Amygdala (tissue), 56 donors: ENCODE results near the gene RASSF7.
A peak's percentile ranks its signal among the peaks of the same experiment; 100 is the strongest.

ENCODE experiments used
- DNase-seq, 56 donors: peaks; one replicate each; lab custom pipeline; 2025; lab: John Stamatoyannopoulos, UW

RASSF7 gene

GRCh38 chr11:550021-550745 is 10.6 kb upstream of the RASSF7 start:
- no peak for DNase-seq

- DNase-seq = no peak
Measured at GRCh38 chr11:550746-551085, 10.1 kb upstream of the RASSF7 start.

GRCh38 chr11:551131-551530 is 9.6 kb upstream of the RASSF7 start:
- DNase-seq = no peak

GRCh38 chr11:551596-551995 is 9.2 kb upstream of the RASSF7 start:
- no peak for DNase-seq

GRCh38 chr11:553083-553987 is 7.4 kb upstream of the RASSF7 start:
- no peak for DNase-seq

GRCh38 chr11:553988-554340 is 6.8 kb upstream of the RASSF7 start:
- no peak for DNase-seq

- peak in 5 of 56 donors; percentile 18 to 40 (median 23) for DNase-seq
Measured at GRCh38 chr11:554428-555226, 6.1 kb upstream of the RASSF7 start.

- no peak for DNase-seq
Measured at GRCh38 chr11:555227-555779, 5.5 kb upstream of the RASSF7 start.

- no peak for DNase-seq
Measured at GRCh38 chr11:555780-556661, 4.7 kb upstream of the RASSF7 start.

- DNase-seq = no peak
Measured at GRCh38 chr11:556662-557256, 4.0 kb upstream of the RASSF7 start.

GRCh38 chr11:557328-558132 is 3.2 kb upstream of the RASSF7 start:
- no peak for DNase-seq

GRCh38 chr11:558503-558902 is 2.3 kb upstream of the RASSF7 start:
- no peak for DNase-seq

GRCh38 chr11:559020-559620 is 1.6 kb upstream of the RASSF7 start:
- no peak for DNase-seq

- no peak for DNase-seq
Measured at GRCh38 chr11:559712-560304, 962 bp upstream of the RASSF7 start.

- DNase-seq = no peak
Measured at GRCh38 chr11:561148-562003, 606 bp downstream of the RASSF7 start.

GRCh38 chr11:562046-562645 is 1.4 kb downstream of the RASSF7 start:
- no peak for DNase-seq
